ENCODE measurements around the gene CRMP1. TPM values are rescaled to one million over a fixed set of nuclear protein-coding genes. Genes with fewer than 3 reads are reported as not detected.

The CRMP1 gene
- total RNA-seq, 2 experiments from 2014 or later, result not detected

GRCh38 chr4:5927116-5927515 lies 34.2 kb upstream of the CRMP1 start:
- peaks cover 0 to 21% of the 10 kb centered on the region in 2 experiments for H3K9me3 ChIP-seq (ENCODE audit: control insufficient read depth in 1 of 2, insufficient read depth in 1 of 2, low read length in 2 of 2)
- Mint-ChIP-seq H3K36me3 (ENCODE audit: low read depth) (no peaks in the 10 kb centered on the region), H3K9me3 (no peaks in the 10 kb centered on the region), H3K4me3 (no peak overlapping the region), H3K27ac (no peak overlapping the region), H3K27me3 (peaks cover 30% of the 10 kb centered on the region), H3K4me1 (ENCODE audit: low read depth) (no peaks in the 10 kb centered on the region)
- no peaks in the 10 kb centered on the region for H3K4me1 ChIP-seq (ENCODE audit: insufficient read depth, low read length)
- TF ChIP-seq, protein P1, sequence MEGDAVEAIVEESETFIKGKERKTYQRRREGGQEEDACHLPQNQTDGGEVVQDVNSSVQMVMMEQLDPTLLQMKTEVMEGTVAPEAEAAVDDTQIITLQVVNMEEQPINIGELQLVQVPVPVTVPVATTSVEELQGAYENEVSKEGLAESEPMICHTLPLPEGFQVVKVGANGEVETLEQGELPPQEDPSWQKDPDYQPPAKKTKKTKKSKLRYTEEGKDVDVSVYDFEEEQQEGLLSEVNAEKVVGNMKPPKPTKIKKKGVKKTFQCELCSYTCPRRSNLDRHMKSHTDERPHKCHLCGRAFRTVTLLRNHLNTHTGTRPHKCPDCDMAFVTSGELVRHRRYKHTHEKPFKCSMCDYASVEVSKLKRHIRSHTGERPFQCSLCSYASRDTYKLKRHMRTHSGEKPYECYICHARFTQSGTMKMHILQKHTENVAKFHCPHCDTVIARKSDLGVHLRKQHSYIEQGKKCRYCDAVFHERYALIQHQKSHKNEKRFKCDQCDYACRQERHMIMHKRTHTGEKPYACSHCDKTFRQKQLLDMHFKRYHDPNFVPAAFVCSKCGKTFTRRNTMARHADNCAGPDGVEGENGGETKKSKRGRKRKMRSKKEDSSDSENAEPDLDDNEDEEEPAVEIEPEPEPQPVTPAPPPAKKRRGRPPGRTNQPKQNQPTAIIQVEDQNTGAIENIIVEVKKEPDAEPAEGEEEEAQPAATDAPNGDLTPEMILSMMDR (IDR thresholded peaks at IDR 0.05), result no peak
- H3K27me3 ChIP-seq (ENCODE audit: control insufficient read depth in 1 of 2, insufficient read depth in 2 of 2, low read length in 2 of 2), result no peaks in the 10 kb centered on the region
- CTCF ChIA-PET, result no interaction called here
- no peak overlapping the region for H3K4me3 ChIP-seq (ENCODE audit: low read length)
- H3K27ac ChIP-seq (ENCODE audit: low read depth in 1 of 2, low read length in 2 of 2), result no peak overlapping the region
- POLR2A ChIA-PET, result no interaction called here
- H3K36me3 ChIP-seq (ENCODE audit: insufficient read depth, low read length), result no peaks in the 10 kb centered on the region
- intact Hi-C loops (cut with DNase I, micrococcal nuclease), result no loop called here
- ATAC-seq (ENCODE audit: poor library complexity), result no peak
- no peak for DNase-seq

DNA sequence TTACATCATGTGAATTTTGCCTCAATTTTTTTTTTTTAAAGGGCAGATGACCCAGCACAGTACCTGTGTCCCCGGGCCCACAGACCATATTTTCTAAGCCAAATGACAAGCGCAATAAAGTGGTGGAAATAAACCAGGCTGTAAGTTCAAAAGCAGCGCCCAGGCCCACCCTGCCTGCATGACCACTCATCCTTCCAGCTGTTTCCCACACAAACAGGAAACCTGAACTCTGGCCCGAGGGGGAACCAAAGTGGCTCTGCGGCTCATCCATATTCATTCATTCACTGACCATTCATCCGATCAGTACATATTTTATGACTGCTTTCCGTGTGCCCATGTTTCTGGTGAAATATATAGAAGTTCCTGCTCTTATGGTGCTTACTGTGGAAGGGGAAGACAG lies 33.7 kb upstream of the CRMP1 start:
- H3K36me3 Mint-ChIP-seq (ENCODE audit: low read depth), result no peaks in the 10 kb centered on the region
- no peaks in the 10 kb centered on the region for H3K36me3 ChIP-seq (ENCODE audit: insufficient read depth, low read length)

DNA sequence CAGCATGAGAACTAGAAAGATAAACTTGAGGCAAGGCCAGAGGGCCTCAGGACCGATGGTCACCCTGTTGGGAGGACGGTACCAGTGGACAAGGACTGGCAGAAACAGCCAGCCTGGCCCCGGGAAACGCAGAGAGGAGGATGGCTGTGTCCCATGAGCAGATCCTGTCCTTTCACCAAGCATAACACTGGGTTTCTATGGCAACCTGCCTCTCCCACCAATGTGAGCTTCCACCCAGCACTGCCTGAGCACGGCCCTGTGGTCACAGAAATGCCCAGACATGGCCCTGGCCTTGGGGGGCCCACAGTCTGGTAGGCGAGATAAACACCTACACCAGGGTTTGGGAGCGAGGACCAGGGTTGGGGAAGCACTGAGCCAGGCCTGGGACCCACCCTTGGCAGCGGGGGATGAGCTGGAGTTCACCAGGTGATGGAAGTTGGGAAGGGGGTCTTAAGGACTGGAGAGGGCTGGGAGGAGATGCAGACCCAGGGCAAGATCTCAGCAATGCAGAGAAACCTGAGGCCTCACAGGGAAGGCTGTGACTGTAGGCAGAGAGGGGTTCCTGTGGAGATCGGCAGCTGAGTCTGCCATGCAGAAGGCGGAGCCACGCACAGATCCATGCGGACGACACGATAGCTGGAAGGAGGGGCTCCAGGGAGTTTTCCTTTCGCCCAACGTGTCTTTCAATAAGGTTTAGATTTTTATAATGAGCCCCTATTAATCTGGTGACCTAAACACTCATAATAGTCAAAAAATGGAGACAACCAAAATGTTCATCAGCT lies 32.7 kb upstream of the CRMP1 start:
- Mint-ChIP-seq H3K9me3 (no peaks in the 10 kb centered on the region), H3K36me3 (ENCODE audit: low read depth) (no peaks in the 10 kb centered on the region), H3K4me1 (ENCODE audit: low read depth) (no peaks in the 10 kb centered on the region), H3K27ac (no peak overlapping the region), H3K4me3 (no peak overlapping the region), H3K27me3 (peaks cover 30% of the 10 kb centered on the region)
- no peak for ATAC-seq (ENCODE audit: poor library complexity)
- DNase-seq, result no peak
- TF ChIP-seq, protein P1 (IDR thresholded peaks at IDR 0.05), result no peak
- no peaks in the 10 kb centered on the region for H3K4me1 ChIP-seq (ENCODE audit: insufficient read depth, low read length)
- H3K27ac ChIP-seq (ENCODE audit: low read depth in 1 of 2, low read length in 2 of 2), result no peak overlapping the region
- intact Hi-C loops (cut with DNase I, micrococcal nuclease), result no loop called here
- ChIA-PET POLR2A (no interaction called here), CTCF (no interaction called here)
- no peaks in the 10 kb centered on the region for H3K27me3 ChIP-seq (ENCODE audit: control insufficient read depth in 1 of 2, insufficient read depth in 2 of 2, low read length in 2 of 2)
- H3K4me3 ChIP-seq (ENCODE audit: low read length), result no peak overlapping the region
- no peaks in the 10 kb centered on the region for H3K36me3 ChIP-seq (ENCODE audit: insufficient read depth, low read length)
- peaks cover 0 to 21% of the 10 kb centered on the region in 2 experiments for H3K9me3 ChIP-seq (ENCODE audit: control insufficient read depth in 1 of 2, insufficient read depth in 1 of 2, low read length in 2 of 2)

More for the DNA sequence above, 33.7 kb upstream of the CRMP1 start:
- intact Hi-C loops (cut with DNase I, micrococcal nuclease), result no loop called here
- H3K27me3 Mint-ChIP-seq, result peaks cover 31% of the 10 kb centered on the region
- DNase-seq (no peak), ATAC-seq (ENCODE audit: poor library complexity) (no peak)
- no peak overlapping the region for H3K4me3 Mint-ChIP-seq
- H3K4me1 Mint-ChIP-seq (ENCODE audit: low read depth), result no peaks in the 10 kb centered on the region
- H3K4me3 ChIP-seq (ENCODE audit: low read length), result no peak overlapping the region
- ChIA-PET CTCF (no interaction called here), POLR2A (no interaction called here)
- no peaks in the 10 kb centered on the region for H3K27me3 ChIP-seq (ENCODE audit: control insufficient read depth in 1 of 2, insufficient read depth in 2 of 2, low read length in 2 of 2)
- TF ChIP-seq, protein P1 (IDR thresholded peaks at IDR 0.05), result no peak
- no peak overlapping the region for H3K27ac ChIP-seq (ENCODE audit: low read depth in 1 of 2, low read length in 2 of 2)
- peaks cover 0 to 21% of the 10 kb centered on the region in 2 experiments for H3K9me3 ChIP-seq (ENCODE audit: control insufficient read depth in 1 of 2, insufficient read depth in 1 of 2, low read length in 2 of 2)
- H3K4me1 ChIP-seq (ENCODE audit: insufficient read depth, low read length), result no peaks in the 10 kb centered on the region
- H3K9me3 Mint-ChIP-seq, result no peaks in the 10 kb centered on the region
- no peak overlapping the region for H3K27ac Mint-ChIP-seq
